Panc1 (cell line): ENCODE results near the gene PDCD1. TPM values are rescaled to one million over a fixed set of nuclear protein-coding genes. Genes with fewer than 3 reads are reported as not detected.

Source experiments
- ATAC-seq: fragments of 200-7000 bp; cut with Tn5 transposase; 2 replicates; pipeline ENCODE4 v1.9.1; 2020; ENCODE audit warnings: mild to moderate bottlenecking, moderate library complexity
- BruUV-seq: library from RNA; stranded (reverse); fragments of 400-500 nt; replicated peaks from 2 replicates; lab custom pipeline; 2021; lab: Mats Ljungman, UMichigan
- CTCF ChIA-PET: fragments of 300-600 bp; sonication (Branson Sonifier 250); formaldehyde crosslinking; loops from one replicate; lab custom pipeline; 2022; ENCODE audit warnings: antibody characterized with exemption; lab: Charles Lee
- POLR2A ChIA-PET: fragments of 300-600 bp; sonication (Branson Sonifier 250); formaldehyde crosslinking; loops from one replicate; lab custom pipeline; 2022; ENCODE audit warnings: antibody characterized with exemption; lab: Charles Lee
- DNase-seq: peaks from one replicate; pipeline ENCODE4 v3.0.0-alpha.2; 2010; ENCODE audit warnings: low read depth, low spot score
- H3K27ac ChIP-seq: 2 replicates; pipeline ENCODE4 v1.5.1; 2011; ENCODE audit warnings: mild to moderate bottlenecking, low read length, inconsistent platforms
- H3K27me3 ChIP-seq: fragments of 200-500 bp; sonication (Bioruptor generic); 2 replicates; pipeline ENCODE4 v1.6.0; 2014; ENCODE audit warnings: low read length, inconsistent platforms; ENCODE audit not compliant: control insufficient read depth, insufficient read depth
- H3K36me3 ChIP-seq: fragments of 200-500 bp; sonication (Bioruptor generic); 2 replicates; pipeline ENCODE4 v1.5.1; 2014; ENCODE audit warnings: inconsistent platforms, mild to moderate bottlenecking, low read length, moderate library complexity; ENCODE audit not compliant: control insufficient read depth, insufficient read depth
- H3K4me1 ChIP-seq: 2 replicates; pipeline ENCODE4 v1.5.1; 2011; ENCODE audit warnings: inconsistent platforms, mild to moderate bottlenecking, low read length, moderate library complexity; ENCODE audit not compliant: control insufficient read depth, insufficient read depth
- H3K4me3 ChIP-seq, 2 experiments: 2 replicates each; pipeline ENCODE4 v1.5.1; 2011 to 2012; ENCODE audit warnings: low read depth in 2 of 2, low read length in 2 of 2, mild to moderate bottlenecking in 2 of 2, inconsistent platforms in 1 of 2, moderate library complexity in 1 of 2
- H3K9me3 ChIP-seq: fragments of 200-500 bp; sonication (Bioruptor generic); 2 replicates; pipeline ENCODE4 v1.5.1; 2014; ENCODE audit warnings: low read depth, mild to moderate bottlenecking, inconsistent platforms, low read length, moderate library complexity; ENCODE audit not compliant: control insufficient read depth, insufficient read depth
- CTCF ChIP-seq: fragments of 450-650 bp; IDR thresholded peaks from 2 replicates; pipeline ENCODE4 v1.5.1; 2017; ENCODE audit warnings: mild to moderate bottlenecking
- POLR2AphosphoS5 ChIP-seq: IDR thresholded peaks from 2 replicates; pipeline ENCODE4 v1.6.1; 2012; ENCODE audit warnings: mild to moderate bottlenecking, low read depth, low read length, moderate library complexity
- REST ChIP-seq, 2 experiments: IDR thresholded peaks; 2 replicates each; pipeline ENCODE4 v1.6.1; 2011 to 2012; ENCODE audit warnings: low read depth in 2 of 2, control low read depth in 1 of 2, low read length in 1 of 2, mild to moderate bottlenecking in 1 of 2, moderate library complexity in 1 of 2; ENCODE audit not compliant: insufficient read depth in 1 of 2
- SIN3A ChIP-seq: IDR thresholded peaks from 2 replicates; pipeline ENCODE4 v1.6.1; 2012; ENCODE audit warnings: low read depth, mild to moderate bottlenecking, low read length, moderate library complexity, borderline replicate concordance; ENCODE audit not compliant: insufficient read depth
- TCF7L2 ChIP-seq: IDR thresholded peaks from 2 replicates; pipeline ENCODE4 v1.6.1; 2011; ENCODE audit warnings: mild to moderate bottlenecking, low read depth, low read length, inconsistent platforms
- in situ Hi-C: cut with HindIII; loops from 2 replicates; pipeline ENCODE4 v1.10.0; 2016; ENCODE audit warnings: low sequenced_read_pairs, low pct_unique_long_range_greater_than_20kb
- intact Hi-C: fragments of 100-400 bp; cut with micrococcal nuclease; formaldehyde crosslinking; loops from one replicate; pipeline ENCODE4 v1.10.0; 2022; ENCODE audit not compliant: unreplicated experiment
- total RNA-seq: library from RNA; stranded (reverse); gene quantifications from one replicate; pipeline ENCODE4 v1.2.1, GENCODE V29; 2021; ENCODE audit not compliant: unreplicated experiment

PDCD1 gene
- total RNA-seq, 1 experiment from 2014 or later, result 0.15 TPM

GRCh38 chr2:241891988-241892298 lies 33.2 kb upstream of the PDCD1 start:
- intact Hi-C loops, result no loop called here
- no TSS peak for BruUV-seq
- H3K9me3 ChIP-seq, result no peaks in the 10 kb centered on the region
- H3K27me3 ChIP-seq, result no peaks in the 10 kb centered on the region
- H3K4me3 ChIP-seq, result no peak overlapping the region
- ChIA-PET CTCF (no interaction called here), POLR2A (no interaction called here)
- no peak for ATAC-seq
- no peaks in the 10 kb centered on the region for H3K36me3 ChIP-seq
- in situ Hi-C loops, result no loop called here
- peaks cover 43% of the 10 kb centered on the region for H3K4me1 ChIP-seq
- TF ChIP-seq SIN3A (no peak), REST (IDR thresholded peaks at IDR 0.05; ENCODE audit: insufficient read depth in 1 of 2, low read depth in 2 of 2, low read length in 1 of 2) (no peak), POLR2AphosphoS5 (no peak), TCF7L2 (no peak), CTCF (no peak)
- DNase-seq, result no peak
- H3K27ac ChIP-seq, result peak overlapping the region; percentile 57

GRCh38 chr2:241891315-241891987 lies 32.8 kb upstream of the PDCD1 start:
- intact Hi-C loops (no loop called here), in situ Hi-C loops (no loop called here)
- DNase-seq (no peak), ATAC-seq (no peak)
- CTCF ChIA-PET, result interaction anchor here (0.5 kb wide), 1 partner anchor 24 kb away, joined by 3 read pairs; no protein-coding TSS in a partner anchor
- Histone ChIP-seq H3K9me3 (no peaks in the 10 kb centered on the region), H3K27me3 (no peaks in the 10 kb centered on the region), H3K27ac (peak overlapping the region; percentile 57), H3K36me3 (no peaks in the 10 kb centered on the region), H3K4me1 (peaks cover 47% of the 10 kb centered on the region), H3K4me3 (no peak overlapping the region)
- TF ChIP-seq TCF7L2 (no peak), REST (IDR thresholded peaks at IDR 0.05; ENCODE audit: insufficient read depth in 1 of 2, low read depth in 2 of 2, low read length in 1 of 2) (no peak), CTCF (no peak), POLR2AphosphoS5 (no peak), SIN3A (no peak)
- POLR2A ChIA-PET, result no interaction called here
- BruUV-seq, result no TSS peak
